KOPT-K1 (cell line): ENCODE measurements around the gene BCAS3.
A peak's percentile ranks its signal among the peaks of the same experiment; 100 is the strongest.
"Not testable (repeated sequence)": the region's sequence is repeated elsewhere in the genome, so short reads cannot be mapped to it uniquely, and the experiment has no call there.

Source experiments
- H3K27ac ChIP-seq: fragments of 200-600 bp; sonication (generic); 2 replicates; pipeline ENCODE4 v1.5.1; 2016; ENCODE audit warnings: antibody characterized with exemption, mild to moderate bottlenecking, low read depth, low read length; ENCODE audit not compliant: poor library complexity, severe bottlenecking
- H3K36me3 ChIP-seq: fragments of 200-600 bp; sonication (generic); 2 replicates; pipeline ENCODE4 v1.5.1; 2017; ENCODE audit warnings: antibody characterized with exemption, mild to moderate bottlenecking, low read length, moderate library complexity; ENCODE audit not compliant: insufficient read depth
- H3K9me3 ChIP-seq: fragments of 200-600 bp; sonication (generic); 2 replicates; pipeline ENCODE4 v1.5.1; 2017; ENCODE audit warnings: antibody characterized with exemption, low read length, mild to moderate bottlenecking; ENCODE audit not compliant: insufficient read depth, poor library complexity, severe bottlenecking

BCAS3 gene

GRCh38 chr17:60656499-60656898 is 21.2 kb upstream of the BCAS3 start:
- H3K27ac ChIP-seq = no peak overlapping the region
- H3K36me3 ChIP-seq = peaks cover 64% of the 10 kb centered on the region
- H3K9me3 ChIP-seq = no peaks in the 10 kb centered on the region

- peaks cover 74% of the 10 kb centered on the region for H3K36me3 ChIP-seq
- H3K27ac ChIP-seq = no peak overlapping the region
Observed at GRCh38 chr17:60659156-60659555, 18.5 kb upstream of the BCAS3 start.

GRCh38 chr17:60661489-60661888 is 16.2 kb upstream of the BCAS3 start:
- no peak overlapping the region for H3K27ac ChIP-seq
- no peaks in the 10 kb centered on the region for H3K9me3 ChIP-seq
- peaks cover 89% of the 10 kb centered on the region for H3K36me3 ChIP-seq

More at GRCh38 chr17:60659156-60659555, 18.5 kb upstream of the BCAS3 start:
- no peaks in the 10 kb centered on the region for H3K9me3 ChIP-seq

- no peak overlapping the region for H3K27ac ChIP-seq
Observed at GRCh38 chr17:60664022-60664421, 13.6 kb upstream of the BCAS3 start.

GRCh38 chr17:60665602-60666001 is 12.0 kb upstream of the BCAS3 start:
- peaks cover 52% of the 10 kb centered on the region for H3K36me3 ChIP-seq
- no peak overlapping the region for H3K27ac ChIP-seq

More at GRCh38 chr17:60664022-60664421, 13.6 kb upstream of the BCAS3 start:
- Histone ChIP-seq H3K36me3 (peaks cover 67% of the 10 kb centered on the region), H3K9me3 (no peaks in the 10 kb centered on the region)

GRCh38 chr17:60668741-60669140 is 8.9 kb upstream of the BCAS3 start:
- not testable (repeated sequence) for H3K27ac ChIP-seq, H3K9me3 ChIP-seq
- H3K36me3 ChIP-seq = peaks cover 30% of the 10 kb centered on the region

More at GRCh38 chr17:60665602-60666001, 12.0 kb upstream of the BCAS3 start:
- no peaks in the 10 kb centered on the region for H3K9me3 ChIP-seq

GRCh38 chr17:60671482-60671881 is 6.2 kb upstream of the BCAS3 start:
- Histone ChIP-seq H3K9me3 (no peaks in the 10 kb centered on the region), H3K27ac (no peak overlapping the region), H3K36me3 (peaks cover 4% of the 10 kb centered on the region; the same call in 1 of the 2 replicates)

GRCh38 chr17:60674637-60675036 is 3.0 kb upstream of the BCAS3 start:
- not testable (repeated sequence) for H3K36me3 ChIP-seq, H3K9me3 ChIP-seq, H3K27ac ChIP-seq

GRCh38 chr17:60675997-60676396 is 1.7 kb upstream of the BCAS3 start:
- H3K36me3 ChIP-seq = no peaks in the 10 kb centered on the region
- H3K27ac ChIP-seq = no peak overlapping the region
- no peaks in the 10 kb centered on the region for H3K9me3 ChIP-seq

- H3K36me3 ChIP-seq = no peaks in the 10 kb centered on the region
- H3K27ac ChIP-seq = peak overlapping the region; percentile 49
- H3K9me3 ChIP-seq = no peaks in the 10 kb centered on the region
Observed at GRCh38 chr17:60676758-60677307, 818 bp upstream of the BCAS3 start.

GRCh38 chr17:60678118-60678444 is 430 bp downstream of the BCAS3 start:
- H3K9me3 ChIP-seq = no peaks in the 10 kb centered on the region
- peak overlapping the region; percentile 49 for H3K27ac ChIP-seq
- H3K36me3 ChIP-seq = no peaks in the 10 kb centered on the region

- Histone ChIP-seq H3K36me3 (no peaks in the 10 kb centered on the region), H3K27ac (no peak overlapping the region), H3K9me3 (no peaks in the 10 kb centered on the region)
Observed at GRCh38 chr17:60679287-60679686, 1.6 kb downstream of the BCAS3 start.

- no peaks in the 10 kb centered on the region for H3K9me3 ChIP-seq
- H3K27ac ChIP-seq = no peak overlapping the region
- no peaks in the 10 kb centered on the region for H3K36me3 ChIP-seq
Observed at GRCh38 chr17:60680754-60681153, 3.1 kb downstream of the BCAS3 start.

- Histone ChIP-seq H3K27ac (no peak overlapping the region), H3K36me3 (no peaks in the 10 kb centered on the region), H3K9me3 (no peaks in the 10 kb centered on the region)
Observed at GRCh38 chr17:60685437-60685836, 7.8 kb downstream of the BCAS3 start.

- Histone ChIP-seq H3K36me3 (no peaks in the 10 kb centered on the region), H3K27ac (no peak overlapping the region), H3K9me3 (no peaks in the 10 kb centered on the region)
Observed at GRCh38 chr17:60695960-60696359, 18.3 kb downstream of the BCAS3 start.

GRCh38 chr17:60699090-60699489 is 21.4 kb downstream of the BCAS3 start:
- H3K9me3 ChIP-seq = no peaks in the 10 kb centered on the region
- H3K36me3 ChIP-seq = no peaks in the 10 kb centered on the region
- H3K27ac ChIP-seq = no peak overlapping the region
